AG09319 (cell line): ENCODE data around the gene CHN2.

Experiments used
- DNase-seq: peaks from one replicate; pipeline ENCODE4 v3.0.0-alpha.2; 2010; ENCODE audit warnings: low read depth; ENCODE audit errors: extremely low read depth
- CTCF ChIP-seq: IDR thresholded peaks from 2 replicates; pipeline ENCODE4 v1.5.1; 2011; ENCODE audit warnings: low read depth, mild to moderate bottlenecking, inconsistent platforms, low read length, moderate library complexity

The CHN2 gene

DNA sequence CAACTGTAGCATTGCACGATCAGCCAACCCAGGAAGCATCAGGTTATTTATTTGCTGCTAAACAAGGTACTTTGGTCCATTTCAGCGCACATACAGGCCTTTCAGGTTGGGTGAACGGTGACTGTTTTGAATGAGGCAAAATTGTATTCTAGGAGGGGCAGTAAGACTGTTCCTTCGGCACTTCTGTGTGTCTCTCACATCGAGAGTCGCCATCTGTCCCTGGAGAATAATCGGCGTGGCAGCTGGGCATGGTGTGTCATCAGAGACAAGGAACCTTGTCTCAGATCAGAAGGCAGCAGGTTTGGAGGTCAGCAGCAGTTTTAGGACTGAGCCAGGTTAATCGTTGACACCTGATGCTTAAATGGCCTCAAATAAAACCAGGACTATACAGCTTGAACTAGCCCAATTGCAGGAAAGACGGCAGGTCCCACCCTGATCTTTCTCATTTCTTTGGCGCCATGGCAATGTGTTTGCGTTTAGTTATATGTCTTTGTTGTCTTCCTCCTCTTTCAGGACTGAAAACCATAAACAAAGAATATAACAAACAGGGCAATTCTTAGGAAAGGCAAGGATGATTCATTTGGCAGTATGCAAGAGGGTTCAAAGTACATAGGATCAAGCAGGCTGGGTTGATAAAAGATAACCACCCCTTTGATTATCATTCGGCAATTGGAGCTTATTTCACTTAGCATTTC, 277.0 kb downstream of the CHN2 start:
- TF ChIP-seq CTCF, result no peak
- no peak for DNase-seq

GRCh38 chr7:29476916-29477315, 282.3 kb downstream of the CHN2 start:
- no peak for DNase-seq
- TF ChIP-seq CTCF, result no peak

DNA sequence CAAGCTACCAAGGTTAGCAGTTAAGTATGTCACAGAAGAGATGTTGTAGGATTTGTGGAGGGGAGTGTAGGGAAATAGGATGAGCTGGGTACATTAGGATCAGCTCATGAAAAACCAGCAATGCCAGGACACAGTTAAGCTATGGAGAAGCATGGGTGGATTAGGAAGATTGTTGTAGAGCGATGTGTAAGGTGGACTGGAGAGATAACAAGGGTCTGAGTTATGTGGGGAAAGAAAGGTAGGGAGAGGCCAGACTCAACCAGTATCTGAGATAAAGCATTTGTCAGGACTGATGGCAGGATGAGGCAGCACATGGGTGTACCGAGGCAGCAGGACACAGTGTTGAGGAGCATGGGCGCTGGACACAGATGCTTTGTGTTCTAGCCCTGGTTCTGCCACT, 283.7 kb downstream of the CHN2 start:
- TF ChIP-seq CTCF, result no peak
- no peak for DNase-seq

DNA sequence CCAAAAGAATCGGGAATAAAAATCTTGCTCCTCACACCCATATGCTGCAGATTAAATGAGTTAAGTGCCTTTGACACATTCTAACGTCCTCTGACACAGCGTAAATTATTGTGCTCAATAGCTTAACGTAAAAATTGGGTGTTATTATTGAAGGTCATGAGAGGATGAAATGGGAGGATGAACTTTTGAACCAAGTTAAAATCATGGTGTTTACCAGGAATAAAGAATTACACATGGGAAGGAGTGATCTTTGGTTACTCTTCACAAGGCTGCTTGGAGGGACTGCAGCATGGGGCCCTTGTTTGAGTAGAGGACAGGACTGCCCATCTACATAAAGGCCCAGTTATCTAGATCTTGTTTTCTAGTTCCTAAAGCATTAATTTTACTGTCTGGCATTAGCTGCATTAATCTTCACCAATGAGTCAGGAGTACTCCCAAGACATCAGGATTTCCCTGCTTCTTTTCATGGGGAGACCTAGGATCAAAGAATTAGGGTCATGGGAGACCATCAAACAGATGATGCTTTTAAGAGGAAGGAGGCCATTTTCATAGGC, 284.2 kb downstream of the CHN2 start:
- DNase-seq, result no peak
- no peak for TF ChIP-seq CTCF

GRCh38 chr7:29479301-29480200, 285.0 kb downstream of the CHN2 start:
- no peak for TF ChIP-seq CTCF
- no peak for DNase-seq

DNA sequence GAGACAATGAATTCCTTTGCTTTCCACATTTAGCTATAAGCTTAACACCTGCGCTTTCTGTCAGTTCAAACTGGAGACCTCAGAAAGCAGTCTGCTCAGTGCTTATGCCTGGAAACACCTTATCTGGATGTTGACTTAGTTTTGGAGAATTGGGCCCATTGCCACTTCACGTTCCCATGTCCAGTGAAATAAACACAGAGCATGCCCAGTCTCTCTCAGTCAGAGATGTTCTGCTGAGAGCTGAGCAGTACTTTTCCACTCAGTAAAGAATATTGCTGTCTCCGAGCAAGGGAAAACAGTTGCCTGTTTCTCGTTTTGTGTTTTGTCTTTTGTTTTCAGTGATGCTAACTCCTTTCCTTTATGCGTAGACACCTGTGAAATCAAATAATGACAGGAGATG, 285.9 kb downstream of the CHN2 start:
- no peak for DNase-seq
- TF ChIP-seq CTCF, result no peak

DNA sequence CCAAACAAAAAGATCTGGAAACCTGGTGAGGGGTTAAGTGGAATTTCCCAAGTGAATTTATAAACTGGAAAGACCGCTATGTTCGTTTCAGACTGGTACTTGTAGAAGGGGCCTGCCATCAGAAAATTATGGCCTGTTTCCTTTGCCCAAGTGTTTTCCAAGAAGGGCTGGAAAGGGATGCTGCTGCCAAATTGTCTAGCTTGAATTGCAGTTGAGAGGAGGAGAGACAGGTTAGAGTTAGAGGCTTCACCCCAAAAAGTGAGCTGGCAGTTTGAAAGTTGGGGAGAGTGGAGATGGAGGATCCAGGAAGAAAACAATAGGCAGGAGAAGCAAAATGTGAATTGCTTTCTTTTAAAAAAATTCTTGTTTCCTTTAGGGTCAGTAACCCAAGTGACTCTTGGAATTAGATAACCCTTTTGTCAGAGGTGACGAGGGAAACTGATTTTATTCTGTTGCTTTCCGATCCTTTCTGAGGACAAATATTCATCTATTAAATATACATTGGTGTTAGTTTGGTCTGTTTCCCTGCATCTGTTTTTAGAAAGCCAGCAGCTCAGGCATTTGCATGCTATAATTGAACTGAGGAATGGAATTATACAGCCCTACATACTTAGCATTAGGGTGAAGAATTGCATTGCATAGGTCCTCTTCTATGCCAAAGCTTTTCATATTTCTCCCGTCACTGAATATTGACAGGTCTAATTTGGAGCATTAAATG, 286.5 kb downstream of the CHN2 start:
- DNase-seq, result no peak
- no peak for TF ChIP-seq CTCF
